Heart left ventricle (tissue), 13 donors: ENCODE data around the gene RALGAPA2.

Experiments used
- CTCF ChIP-seq, 12 donors: fragments of 200-600 bp; sonication (generic) in 4 of 12; IDR thresholded peaks; one replicate each; pipeline versions ENCODE4 v1.5.0 to v1.8.0; 2018 to 2022; ENCODE audit warnings: antibody characterized with exemption in 12 of 12, mild to moderate bottlenecking in 5 of 12
- POLR2A ChIP-seq, 2 donors: fragments of 450-650 bp; IDR thresholded peaks; one replicate each; pipeline ENCODE4 v1.6.1; 2017; ENCODE audit warnings: antibody characterized with exemption in 2 of 2, mild to moderate bottlenecking in 2 of 2, moderate library complexity in 2 of 2
- donor health status: ischemic (EF 13 %, LVEDD 7.1; RV severe dilation, severe dysfunction).
- donor health status: DM: no; HTN: yes; CAD: no.
- donor health status: DM: no; HTN: no; CAD: no.
- donor health status: ischemic (EF 25% LVEDD 6.9; RV normal size, moderate dysfunction).
- donor health status: ischemic (EF 25% LVEDD 5.7; RV mildly dilated, moderate dysfunction).
- donor health status: ischemic (EF 35%, LVEDD 5.7; RV mildly dilated, moderate dysfunction).
- donor health status: nonischemic (EF 11% LVEDD 7.7; RV severe dilation, severe dysfunction).
- donor health status: DM: yes; HTN: yes; CAD: no.
- donor health status: PGD.
- donor health status: ischemic (EF 29% LVEDD 5.4; RV normal size, mild dysfunction).
- donor health status: nonischemic (EF 23%, LVEDD 6.1; RV moderate dilation, normal function).

DNA sequence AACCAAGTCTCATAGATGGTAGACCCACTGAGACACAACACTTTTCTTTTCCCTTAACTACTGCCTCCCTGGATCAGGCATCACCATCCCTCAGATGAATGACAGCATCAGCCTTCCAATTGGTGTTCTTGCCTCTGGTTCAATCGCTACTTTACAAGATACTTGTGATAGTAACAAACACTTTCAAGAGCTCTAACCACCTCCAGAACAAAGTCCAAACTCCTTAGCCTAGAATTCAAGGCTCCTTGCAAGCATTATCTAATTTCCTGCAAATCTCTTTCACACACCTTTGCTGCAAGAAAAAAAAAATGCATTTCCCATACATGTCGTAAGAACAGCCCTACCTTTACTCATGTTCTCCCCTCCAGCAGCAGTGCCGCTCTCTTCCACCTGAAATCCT, 33.1 kb downstream of the RALGAPA2 start:
- TF ChIP-seq CTCF (IDR thresholded peaks at IDR 0.05): no peak
- no peak for TF ChIP-seq POLR2A (IDR thresholded peaks at IDR 0.05)
